OCI-M2 (cell line): Measurements from ENCODE around the gene CREB3.
A peak's percentile ranks its signal among the peaks of the same experiment; 100 is the strongest.

Experiments
- DNase-seq: peaks from one replicate; lab custom pipeline; 2025; ENCODE audit not compliant: unreplicated experiment; lab: John Stamatoyannopoulos, UW

The CREB3 gene

DNA sequence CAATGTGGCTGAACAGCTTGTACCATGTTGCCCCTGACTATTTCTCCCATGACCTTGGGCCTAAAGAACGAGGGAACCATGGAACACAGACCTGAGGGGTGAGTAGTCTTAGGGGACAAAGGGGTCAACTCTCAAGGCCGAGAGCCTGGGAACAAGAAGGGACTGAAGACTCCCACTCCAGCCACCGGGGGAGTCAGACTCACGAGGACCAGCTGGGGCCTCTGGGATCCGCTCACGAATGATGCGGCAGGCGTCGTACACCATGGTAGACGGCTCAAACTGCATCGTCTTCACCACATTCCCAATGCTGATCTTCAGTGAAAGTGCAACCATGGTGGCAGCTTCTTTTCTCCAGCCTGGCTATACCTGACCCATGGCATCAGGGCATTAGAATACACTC lies 7.1 kb upstream of the CREB3 start:
- no peak for DNase-seq

DNA sequence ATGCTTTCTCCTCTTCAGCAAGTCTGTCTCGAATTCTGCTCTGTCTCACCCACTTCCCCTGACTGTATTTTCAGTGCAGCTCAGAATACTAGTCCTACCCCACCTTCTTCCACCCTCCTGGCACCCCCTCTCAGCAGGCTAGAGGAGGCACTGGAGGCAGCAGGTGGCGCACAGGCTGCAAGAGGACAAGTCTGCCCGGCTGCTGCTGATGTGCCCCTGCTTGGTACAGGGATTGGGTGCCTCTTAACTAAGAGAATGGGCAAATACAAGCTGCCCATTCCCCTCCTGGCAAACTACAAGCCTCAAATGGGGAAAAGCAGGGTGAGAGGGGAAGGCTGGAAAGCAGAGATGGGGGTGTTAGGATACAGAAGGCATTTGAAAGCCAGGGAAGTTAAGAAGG lies 5.5 kb upstream of the CREB3 start:
- DNase-seq: no peak

DNA sequence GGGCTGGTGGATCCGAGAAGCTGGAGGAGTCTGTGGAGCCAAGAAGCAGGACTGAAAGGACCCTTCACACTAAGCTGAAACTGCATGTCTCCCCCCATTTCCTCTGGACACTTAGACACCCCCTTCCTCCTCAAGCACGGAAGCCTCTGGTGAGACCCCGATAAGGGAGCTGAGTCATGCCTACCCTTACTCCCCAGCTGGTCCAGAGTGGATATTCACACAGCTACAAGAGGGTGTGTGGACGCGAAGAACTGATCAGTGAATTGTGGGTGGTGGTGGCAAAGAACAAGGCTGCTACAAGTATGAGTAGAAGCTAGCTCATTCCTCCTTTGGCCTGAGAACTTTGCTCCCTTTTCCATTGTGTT lies 4.8 kb upstream of the CREB3 start:
- no peak for DNase-seq

DNA sequence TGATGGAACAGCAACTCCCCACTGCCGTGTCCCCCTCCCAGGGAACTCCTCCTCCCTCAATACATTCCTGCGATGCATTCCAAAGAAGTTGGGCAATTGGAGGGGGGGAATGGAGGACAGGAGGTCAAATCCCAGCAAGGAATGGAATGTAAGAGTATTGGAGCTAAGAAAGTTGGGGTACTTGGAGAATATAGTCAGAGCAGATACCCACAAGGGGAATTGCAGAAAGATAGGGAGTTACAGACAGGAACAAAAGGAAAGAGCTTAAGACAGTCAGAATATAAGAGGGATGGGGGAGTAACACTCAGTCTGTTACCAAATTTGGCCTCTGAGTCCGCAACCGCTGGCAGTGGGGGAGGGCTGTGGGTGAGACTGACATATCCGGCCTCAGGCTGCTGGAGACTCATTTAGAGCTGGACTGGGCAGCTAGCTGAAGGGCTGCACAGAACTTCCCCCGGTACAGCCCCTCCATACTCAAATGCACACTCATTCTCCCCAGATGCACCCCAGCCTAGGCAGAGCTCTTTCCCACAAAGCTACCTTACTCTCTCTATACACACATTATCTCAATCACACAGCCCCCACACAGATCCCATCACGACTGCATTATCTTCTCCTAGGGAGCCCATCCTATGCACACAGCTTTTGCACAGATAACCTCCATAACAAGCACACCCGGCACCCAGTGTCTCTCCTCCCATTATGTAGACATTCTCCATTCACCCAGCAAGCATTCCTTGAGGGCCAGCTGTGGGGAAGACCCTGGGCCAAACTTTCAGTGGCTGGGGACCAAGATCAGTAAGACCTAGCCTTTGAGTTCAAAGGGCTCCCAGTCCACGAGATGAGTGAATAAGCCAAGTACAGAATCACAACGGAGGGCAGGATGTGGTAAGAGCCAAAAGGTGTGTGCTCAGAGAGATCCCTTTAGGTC lies 4.2 kb upstream of the CREB3 start:
- DNase-seq: peak; percentile 27

DNA sequence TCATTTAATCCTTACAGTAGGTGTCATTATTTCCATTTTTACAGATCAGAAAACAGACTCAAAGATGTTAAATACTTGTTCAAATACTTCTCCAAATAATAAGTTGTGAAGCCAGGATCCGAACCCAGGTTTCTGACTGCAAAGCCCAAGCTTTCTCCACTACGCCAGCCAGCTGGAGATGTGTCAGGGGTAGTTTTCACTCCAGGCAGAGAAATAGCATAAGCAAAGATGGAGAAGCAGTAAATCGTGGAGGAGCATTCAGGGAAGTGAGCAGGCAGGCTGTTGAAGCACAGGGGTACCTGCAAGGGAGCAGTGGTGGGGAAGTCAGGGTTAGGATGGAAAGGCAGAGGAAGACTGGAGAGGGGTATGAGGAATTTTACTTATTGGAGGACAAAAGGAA lies 3.4 kb upstream of the CREB3 start:
- DNase-seq: no peak

GRCh38 chr9:35729700-35730485 lies 2.6 kb upstream of the CREB3 start:
- DNase-seq: no peak

- no peak for DNase-seq
Measured at GRCh38 chr9:35730486-35730854, 2.0 kb upstream of the CREB3 start.

GRCh38 chr9:35731415-35732184 lies 866 bp upstream of the CREB3 start:
- no peak for DNase-seq

GRCh38 chr9:35732800-35733541 lies 505 bp downstream of the CREB3 start:
- no peak for DNase-seq

GRCh38 chr9:35734096-35734495 lies 1.6 kb downstream of the CREB3 start:
- no peak for DNase-seq

GRCh38 chr9:35736201-35736633 lies 3.8 kb downstream of the CREB3 start:
- DNase-seq: no peak

- DNase-seq: no peak
Measured at GRCh38 chr9:35737143-35737542, 4.7 kb downstream of the CREB3 start.

DNA sequence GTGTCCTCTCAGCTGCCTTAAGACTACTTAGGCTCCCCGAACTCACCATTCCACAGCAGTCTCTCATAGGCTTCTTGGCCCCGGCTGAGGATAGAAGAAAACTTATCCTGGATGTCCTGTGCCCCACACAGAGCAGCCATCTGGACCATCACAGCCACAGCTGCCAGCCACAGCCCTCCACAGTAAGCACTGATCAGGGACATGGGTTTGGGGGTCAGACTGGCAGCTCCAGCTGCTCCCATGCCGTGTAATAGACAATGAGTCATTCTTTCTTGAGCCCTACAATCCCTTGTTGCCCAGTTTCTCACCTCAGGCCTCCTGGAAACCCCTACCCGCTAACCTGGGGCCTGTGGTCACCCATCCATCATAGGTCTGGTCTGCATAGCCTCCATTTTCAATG lies 5.7 kb downstream of the CREB3 start:
- DNase-seq: no peak

- DNase-seq: no peak
Measured at GRCh38 chr9:35738924-35739323, 6.5 kb downstream of the CREB3 start.

DNA sequence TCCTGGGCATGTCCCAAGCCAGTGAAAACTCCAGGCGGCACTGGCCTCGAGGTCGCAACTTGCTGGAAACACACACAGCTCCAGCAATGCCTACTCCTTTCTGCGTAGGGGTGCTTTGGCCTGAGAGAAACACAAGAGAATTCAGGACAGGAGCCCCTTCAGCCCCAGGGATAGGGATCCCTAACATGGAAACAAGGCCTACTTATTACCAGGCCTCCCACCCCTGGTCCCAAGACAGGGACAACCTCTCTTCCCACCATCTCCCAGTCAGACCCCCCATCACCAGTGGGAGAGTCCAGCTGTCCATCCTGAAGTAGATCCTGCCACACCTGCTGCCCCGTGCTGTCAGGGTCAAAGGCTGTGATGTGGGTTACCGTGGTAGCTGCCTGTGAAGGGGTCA lies 7.8 kb downstream of the CREB3 start:
- no peak for DNase-seq

- no peak for DNase-seq
Measured at GRCh38 chr9:35741740-35742139, 9.3 kb downstream of the CREB3 start.

GRCh38 chr9:35743452-35743851 lies 11.0 kb downstream of the CREB3 start:
- DNase-seq: no peak

DNA sequence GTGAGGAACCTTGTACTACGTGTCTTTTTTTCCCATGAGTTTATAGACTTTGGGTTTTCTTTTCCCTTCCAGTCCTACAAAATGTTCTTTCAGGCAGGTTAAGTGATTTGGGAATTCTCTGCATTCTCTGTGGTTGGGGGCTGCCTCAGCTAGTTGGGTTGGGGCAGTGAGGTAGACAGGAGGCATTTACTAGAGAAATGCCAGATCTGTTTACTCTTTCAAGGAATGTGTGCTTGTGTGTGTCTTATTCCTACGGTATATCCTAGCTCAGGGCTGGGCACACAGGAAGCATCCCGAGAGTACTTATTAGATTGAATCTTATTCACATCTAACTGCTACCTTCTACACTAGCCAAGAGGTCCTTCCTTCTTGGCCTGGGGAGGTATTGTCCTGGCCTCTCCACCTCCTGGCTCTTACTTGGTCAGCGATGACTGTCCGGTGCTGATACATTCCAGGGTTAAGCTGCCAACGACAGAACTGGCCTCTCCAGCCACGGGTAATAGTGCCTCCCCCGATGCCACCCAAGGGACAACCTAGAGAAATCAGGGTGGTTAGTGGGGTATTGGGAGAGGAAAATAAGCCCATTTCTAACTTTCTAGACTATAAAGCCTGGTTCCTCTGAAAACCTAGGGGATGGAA lies 11.5 kb downstream of the CREB3 start:
- DNase-seq: no peak

DNA sequence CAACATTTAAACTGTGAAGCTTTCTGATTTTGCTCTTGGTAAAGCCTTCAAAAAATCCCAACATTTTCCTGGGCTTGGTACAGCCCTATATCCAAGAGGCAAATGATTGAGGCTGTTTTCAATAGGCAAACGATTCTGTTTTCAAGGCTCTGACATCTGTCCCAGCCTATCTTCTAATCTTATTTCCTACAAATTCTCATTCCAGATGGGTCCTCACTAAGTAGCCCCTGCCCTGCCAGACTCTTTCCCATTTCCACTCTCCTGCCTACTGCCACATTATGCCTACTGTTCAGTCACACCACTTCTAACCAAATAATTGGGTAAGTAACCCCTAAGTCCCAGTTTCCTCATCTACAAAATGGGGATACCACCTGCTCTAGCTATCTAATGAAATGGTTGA lies 13.1 kb downstream of the CREB3 start:
- DNase-seq: no peak

DNA sequence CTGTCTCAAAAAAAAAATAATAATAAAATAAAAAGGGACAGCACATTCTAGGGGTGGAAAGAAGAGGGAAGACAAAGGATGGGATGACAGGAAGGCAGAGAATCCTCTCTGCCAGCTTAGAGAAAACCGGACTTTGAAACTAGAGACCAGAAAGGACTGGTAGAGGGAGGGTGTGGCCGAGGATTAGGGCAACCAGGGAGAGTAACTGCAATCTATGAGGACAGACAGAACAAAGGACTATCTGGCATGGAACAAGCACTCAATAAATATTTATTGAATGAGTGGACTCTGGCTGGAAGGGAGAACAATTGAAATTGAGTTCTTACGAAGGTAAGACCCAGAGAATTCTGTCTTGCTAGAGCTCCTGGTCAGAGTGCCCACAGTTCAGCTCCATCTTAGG lies 14.1 kb downstream of the CREB3 start:
- DNase-seq: no peak
